ENCODE results near the gene CDYL2.

CDYL2 gene

DNA sequence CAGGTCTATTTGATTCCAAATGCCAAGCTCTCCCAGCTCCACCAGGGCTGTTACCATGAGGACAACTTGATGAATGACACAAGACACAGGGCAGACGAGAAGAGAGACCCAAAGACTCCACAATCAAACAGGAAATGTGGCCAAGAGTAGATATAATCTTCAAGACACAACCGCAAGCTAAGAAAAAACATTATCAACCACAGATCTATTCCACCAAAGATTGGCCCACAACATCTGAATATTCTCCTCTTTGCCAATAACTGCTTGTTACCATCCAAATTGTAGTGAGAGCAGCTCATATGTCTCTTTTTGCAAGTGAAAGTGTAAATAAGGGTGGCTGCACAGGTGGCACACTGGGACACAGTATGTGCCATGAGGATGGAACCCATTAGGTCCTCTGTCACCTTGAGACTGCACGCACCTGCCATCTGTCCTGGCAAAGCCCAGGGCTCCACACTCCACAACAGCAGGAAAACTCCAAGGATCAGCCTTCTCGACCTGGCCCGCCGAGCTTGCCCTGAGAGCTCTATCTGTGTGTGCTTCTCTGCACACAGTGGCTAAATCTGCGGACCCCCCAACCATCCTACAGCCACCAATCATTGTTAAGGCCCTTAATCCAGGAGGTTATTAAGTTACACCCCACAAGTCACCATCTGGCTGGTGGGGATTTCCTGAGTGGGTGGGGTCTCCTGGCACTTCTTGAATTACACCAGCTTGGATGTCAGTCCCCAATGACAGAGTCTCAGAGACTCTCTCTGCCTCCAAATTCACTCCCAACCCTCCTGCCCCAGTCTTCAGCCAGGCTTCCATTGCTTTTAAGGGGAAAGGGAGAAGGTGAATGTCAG is 213.1 kb downstream of the CDYL2 start:
- no peak for DNase-seq

DNA sequence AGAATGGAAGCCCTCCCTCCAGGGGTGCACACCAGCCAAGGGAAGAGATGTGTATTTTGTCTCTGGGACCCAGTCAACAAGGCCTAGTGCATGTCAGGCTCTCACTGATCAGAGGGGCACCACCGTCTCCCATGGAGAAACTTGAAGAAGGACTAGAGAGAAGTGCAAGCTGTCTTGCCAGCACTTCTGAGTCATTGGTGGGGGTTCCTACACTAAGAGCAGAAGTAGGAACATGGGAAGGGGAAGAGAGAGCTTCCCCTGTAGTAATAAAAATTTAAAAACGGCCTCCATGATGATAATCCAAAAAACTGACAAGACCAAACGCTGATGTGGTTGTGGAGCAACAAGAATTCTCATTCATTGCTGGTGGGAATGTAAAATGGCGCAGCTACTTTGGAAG is 217.3 kb downstream of the CDYL2 start:
- no peak for DNase-seq

DNA sequence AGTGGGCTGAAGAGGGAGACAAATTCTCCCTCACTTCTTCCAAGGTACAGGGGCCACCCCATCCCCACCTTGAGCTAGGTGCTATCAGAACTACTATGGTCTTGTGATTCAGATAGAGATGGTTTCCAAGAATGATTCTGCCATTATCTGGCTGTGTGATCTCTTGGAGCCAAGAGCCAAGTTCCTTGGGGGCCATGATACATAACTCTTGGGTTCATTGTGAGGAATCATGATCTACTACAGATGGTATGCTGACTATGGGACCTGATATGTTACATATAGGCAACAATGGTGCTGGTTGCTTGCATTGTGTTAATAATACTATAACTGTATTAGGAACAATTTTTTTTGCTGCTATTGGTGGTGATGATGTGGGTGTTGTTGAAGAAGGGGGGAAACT is 217.9 kb downstream of the CDYL2 start:
- peak; percentile 16 for DNase-seq

DNA sequence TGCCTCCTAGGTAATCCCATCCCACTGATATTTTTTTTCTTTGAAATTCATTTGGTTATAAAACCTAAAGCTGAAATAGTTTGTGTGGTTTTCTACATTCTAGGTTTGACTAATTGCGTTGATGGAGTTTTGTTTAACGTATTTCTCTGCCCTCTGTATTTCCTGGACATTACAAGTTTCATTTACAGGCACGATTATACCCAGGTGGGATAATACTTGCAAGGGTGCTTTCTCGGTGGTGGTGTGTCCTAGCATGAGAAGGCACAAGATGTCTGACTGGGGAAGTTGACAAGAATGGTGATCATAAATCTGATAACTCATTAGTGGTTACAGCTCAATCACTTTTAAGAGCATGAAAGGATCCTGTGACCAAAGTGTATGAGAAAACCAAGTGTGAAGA is 218.6 kb downstream of the CDYL2 start:
- DNase-seq = no peak

DNA sequence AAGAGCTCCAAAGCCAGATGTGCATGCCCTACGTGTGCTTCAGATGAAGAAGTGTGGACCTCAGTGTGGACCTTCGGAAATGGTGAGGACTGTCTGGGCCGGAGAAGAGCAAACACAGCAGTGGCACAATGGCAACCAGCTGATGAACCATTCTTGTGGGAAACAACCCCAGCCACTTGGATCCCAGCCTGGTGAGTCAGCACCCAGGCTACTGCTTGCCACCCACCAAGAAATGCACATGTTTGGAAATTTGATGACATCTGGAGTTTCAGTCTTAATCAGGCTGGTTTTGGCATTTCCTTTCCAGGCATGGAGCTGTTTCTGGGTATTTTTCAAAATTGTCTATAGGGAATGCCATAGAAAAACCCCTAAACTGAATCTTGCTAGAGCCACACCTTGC is 220.9 kb downstream of the CDYL2 start:
- DNase-seq = peak; percentile 80

DNA sequence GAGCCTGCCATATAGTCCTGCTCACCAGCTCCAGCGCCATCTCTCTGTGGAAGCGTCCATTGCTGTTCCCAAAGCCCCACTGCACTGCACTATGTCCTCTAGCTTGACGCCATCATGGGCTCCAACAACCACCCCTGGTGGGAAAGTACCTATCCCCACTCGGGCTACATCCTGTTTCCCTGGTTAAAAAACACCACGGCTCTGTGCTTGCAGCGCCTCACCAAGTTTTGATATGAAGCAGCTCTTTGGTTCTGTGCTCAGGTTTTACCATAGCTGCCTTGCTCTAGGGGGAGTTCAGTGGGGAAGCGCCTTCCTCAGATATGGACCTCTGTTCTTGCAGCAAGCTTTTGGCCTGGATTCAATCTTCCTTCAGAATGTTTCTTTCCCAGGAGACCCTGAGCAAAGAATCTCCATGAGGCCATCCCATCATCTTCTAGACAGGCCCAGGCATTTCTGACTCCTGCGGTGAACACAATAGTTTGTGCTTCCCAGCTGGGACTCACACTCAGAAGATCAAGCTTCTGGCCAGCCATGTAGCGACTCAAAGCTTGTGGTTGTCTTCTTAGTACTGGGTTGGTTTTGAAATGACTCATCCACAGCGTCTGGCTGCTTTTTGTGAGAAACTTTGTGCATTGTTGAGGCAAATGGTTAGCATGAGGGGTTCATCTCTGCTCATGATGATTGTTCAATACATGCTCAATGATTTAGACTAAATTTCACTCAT is 224.1 kb downstream of the CDYL2 start:
- peak; percentile 78 for DNase-seq

DNA sequence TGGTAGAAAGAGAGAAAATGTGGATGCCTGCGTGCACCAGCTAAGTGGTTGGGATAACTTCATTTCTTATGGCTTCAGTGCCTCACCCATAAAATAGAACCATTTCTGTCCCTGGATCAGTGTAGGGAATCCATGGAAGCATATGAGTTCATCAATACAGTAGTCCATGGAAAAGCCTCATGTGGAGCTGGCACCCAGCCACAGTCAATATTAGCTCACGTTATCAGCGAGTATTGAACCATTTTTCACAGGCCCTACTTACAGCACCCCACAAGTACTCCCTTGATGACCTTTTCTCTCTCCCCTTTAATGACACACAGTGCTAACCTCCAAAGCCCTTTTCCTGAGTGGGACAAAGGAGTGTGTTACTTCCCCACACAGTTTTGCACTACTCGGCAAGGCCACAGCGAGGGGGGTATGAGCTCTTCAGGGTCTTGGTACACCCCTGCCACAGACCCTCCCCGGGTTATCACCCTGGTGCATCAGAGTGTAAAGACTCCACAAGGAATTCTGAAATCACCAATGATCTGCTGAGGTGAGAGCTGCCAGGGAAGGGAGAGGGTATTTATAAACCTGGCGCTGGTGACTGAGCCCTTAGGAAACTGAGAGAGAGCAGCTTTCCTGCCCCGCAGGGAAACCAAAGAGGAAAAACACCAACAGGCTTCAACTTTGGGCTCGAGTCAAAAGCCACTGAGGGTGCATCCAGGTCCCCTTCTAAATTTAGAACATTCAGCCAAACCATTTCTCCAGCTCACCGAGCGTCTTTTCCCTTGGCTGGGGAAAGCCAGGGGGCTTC is 226.7 kb downstream of the CDYL2 start:
- DNase-seq = no peak

DNA sequence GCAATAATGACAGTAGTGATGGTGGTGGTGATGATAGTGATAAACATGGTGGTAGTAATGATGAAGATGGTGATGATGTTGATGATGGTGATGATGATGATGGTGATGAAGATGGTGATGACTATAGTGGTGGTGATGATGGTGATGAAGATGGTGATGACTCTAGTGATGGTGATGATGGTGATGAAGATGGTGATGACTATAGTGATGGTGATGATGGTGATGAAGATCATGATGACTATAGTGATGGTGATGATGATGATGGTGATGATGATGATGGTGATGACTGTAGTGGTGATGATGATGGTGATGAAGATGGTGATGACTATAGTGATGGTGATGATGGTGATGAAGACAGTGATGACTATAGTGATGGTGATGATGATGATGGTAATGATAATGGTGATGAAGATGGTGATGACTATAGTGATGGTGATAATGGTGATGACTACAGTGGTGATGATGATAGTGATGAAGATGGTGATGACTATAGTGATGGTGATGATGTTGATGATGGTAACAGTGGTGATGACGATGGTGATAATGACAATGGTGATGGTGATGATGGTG is 228.0 kb downstream of the CDYL2 start:
- no peak for DNase-seq

DNA sequence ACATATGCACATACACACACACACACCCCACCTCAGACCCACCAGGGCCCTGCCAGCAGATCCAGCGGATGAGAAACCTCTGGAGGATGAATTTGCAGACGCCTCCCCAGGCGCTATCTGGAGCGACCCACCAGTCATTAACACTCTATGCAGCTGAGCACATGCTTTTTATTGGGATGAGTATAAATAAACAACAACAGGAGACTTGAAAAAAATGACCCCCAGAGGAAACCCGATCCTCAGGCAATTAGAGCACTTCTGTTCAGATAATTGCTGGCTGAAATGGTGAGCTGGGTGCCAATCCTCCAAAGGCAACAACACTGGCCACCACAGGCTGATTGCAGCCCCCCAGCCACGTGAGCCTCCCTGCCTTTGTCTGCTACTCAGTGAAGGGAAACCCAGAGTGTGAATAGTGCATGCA is 230.7 kb downstream of the CDYL2 start:
- DNase-seq = no peak

DNA sequence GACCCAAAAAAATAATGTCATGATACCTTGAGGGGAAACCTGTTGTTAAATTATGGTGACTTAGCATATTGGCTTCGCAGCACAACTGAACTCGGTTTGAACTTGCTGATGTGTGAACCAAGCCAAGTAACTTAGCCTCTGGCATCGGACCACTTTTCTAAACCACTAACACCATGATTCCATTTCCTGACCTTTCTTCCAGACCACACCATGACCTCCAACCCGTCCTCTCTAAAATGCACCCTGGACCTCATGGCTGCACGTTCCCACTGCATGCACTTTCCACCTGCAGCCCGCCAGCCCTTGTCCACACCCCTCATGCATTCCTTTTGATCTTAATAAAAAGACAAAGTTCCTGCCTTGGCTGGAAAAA is 234.3 kb downstream of the CDYL2 start:
- DNase-seq = peak; percentile 4

DNA sequence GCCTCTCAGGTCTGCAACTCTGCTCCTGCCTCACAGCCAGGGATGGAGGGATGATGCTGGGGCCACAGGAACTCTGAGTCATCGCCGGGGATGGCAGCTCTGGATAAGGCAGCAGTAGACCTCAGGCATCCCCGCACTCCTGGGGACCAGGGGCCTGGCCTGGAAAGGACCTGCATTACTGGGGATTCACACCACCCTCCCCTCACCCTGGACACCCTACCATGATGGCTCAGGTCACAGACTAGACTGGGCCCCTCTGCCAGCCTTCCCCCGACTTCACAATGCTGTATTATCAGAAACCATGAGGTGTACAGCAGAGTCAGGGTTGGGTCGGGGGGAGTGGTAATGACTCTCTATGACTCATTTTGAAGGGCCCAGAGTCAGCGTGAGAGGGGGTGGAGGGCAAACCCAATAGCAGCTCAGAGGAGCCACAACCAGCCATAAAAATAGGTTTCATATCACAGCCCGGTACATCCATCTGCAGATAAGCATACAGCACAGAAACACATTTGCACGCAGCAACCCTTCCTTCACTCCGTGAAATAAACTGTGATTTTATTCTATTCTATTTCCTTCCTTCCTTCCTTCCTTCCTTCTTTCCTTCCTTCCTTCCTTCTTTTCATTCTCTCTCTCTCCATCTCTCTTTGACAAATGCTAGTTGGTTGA is 234.8 kb downstream of the CDYL2 start:
- peak; percentile 67 for DNase-seq

DNA sequence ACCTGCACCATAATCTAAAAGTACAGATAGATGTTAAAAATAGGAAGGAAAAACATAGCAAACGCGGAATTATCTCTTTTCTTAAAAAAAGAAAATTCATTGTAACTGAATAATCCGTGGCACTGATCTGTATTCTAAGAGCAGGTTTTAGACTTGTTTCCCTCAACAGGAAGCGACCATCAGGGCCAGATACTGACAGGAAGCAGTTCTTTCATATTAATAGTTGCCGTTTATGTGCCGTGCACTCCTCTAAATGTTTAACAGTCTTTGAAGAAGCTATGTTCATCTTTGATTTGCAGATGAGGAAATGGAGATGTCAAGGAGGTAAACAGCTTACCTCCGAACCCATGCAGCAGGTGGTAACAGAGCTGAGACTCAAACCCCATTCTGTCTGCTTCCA is 240.0 kb downstream of the CDYL2 start:
- DNase-seq = no peak

DNA sequence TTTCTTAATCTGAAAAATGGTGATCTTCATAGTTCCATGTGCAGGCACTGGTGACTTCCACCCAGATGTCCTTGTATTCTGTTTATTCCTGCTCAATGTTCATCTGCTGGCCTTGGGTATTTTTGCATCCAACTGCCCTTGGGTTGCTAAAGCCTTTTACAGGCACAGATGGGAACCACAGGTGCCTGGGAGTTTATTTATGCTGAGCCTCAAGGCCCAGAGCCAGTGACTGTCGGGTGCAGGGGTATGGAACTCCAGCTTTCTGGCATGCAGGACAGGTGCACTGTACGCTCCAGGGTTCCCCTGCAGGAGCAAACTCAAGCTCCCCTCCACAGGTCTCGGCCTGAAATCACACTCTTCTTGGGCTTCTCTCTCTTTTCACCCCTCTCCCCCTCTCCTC is 241.3 kb downstream of the CDYL2 start:
- DNase-seq = no peak

DNA sequence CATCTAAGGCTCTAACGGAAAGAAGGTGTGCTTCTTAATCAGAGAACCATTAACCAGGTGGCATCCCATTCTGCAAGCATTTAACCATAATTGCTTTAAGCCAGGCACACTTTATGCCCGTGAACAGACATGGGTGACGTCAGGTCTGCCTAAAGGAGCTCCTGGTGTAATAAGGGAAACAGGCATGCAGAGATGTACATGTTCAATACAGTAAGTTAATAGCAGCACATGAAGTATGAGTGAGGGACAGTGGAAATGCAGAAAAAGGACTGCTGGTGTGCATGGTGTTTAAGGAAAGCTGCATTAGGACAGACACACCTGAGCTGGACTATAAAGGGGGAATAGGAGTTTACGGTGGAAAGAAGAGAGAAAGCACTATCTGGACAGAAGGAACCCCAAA is 245.0 kb downstream of the CDYL2 start:
- no peak for DNase-seq

DNA sequence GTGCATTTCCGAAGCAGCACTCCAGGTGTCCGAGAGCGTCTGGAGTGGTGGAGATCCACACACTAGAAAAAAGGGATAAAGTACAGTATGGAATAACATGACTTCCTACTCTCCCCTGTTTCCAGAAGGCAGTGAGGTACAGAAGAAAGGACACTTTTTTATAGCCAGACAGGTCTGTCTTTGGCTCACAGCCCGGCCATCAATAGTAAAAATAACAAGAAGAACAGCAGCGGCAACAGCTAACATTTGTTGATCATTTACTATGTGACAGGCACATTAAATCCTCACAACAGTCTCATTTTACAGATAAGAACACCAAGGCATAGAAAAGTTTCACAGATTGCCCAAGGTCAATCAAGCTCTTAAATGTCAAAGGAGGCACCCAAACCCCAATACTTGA is 247.4 kb downstream of the CDYL2 start:
- DNase-seq = no peak

DNA sequence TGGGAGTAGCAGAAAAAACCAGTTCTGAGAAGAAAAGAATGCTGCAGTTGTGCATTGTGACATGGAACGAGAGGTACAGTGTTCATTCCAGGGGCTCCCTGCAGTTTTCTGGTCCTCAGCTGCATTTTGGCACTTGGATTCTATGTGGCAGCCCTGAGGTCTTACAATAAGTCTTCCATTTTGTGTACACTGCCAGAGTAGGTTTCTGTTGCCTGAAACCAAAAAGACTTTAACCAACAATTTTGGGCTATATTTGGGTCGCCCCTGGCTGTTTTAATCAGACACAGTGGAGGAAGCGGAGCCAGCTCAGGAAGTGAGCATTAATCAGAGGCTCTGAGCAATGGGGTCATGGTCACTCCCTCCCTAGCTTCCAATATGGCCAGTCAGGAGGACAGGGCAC is 247.9 kb downstream of the CDYL2 start:
- no peak for DNase-seq

DNA sequence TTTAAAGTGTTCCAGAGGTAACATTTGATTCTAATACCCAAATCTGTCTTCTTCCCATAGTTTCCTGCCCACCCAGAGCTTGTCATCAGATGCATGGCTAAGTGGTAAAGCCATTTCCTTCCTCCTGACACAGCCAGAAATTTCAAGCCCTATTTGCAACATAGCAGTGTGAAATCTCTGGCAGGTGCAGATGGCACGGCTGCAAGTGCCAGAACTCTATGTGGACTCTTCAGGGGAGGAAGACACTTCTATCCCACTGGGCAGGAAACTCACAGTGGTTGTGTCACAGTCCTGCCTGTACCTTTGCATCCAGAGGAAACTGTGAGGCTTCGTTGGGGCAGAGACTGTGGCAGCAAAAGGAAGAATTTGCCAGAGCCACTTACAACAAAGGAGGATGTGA is 250.4 kb downstream of the CDYL2 start:
- DNase-seq = no peak

DNA sequence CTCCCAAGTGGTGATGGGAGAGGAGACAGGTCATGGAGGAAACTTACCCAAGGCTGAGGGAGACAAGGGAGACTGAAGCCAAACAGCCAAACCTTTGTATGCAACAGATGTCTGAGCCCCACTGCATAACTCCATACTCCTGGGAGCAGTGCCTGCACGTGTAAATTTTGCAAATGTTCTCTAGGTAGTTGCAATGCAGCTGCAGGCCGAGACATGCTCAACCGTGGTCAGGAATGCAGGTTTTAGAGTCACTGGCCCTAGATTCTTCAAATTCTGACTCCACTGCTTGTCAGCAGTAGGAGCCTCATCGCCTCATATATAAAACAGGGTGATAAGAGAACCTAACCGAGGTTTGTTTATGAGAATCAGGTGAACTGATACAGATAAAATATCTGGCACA is 252.1 kb downstream of the CDYL2 start:
- DNase-seq = no peak
